C4-2B (cell line): ENCODE data around the gene MESD.

Source experiments
- CTCF ChIP-seq: fragments of 450-650 bp; conservative IDR thresholded peaks from 2 replicates; pipeline ENCODE4 v1.5.1; 2017; ENCODE audit warnings: mild to moderate bottlenecking
- ZFX ChIP-seq: fragments of 450-650 bp; IDR thresholded peaks from 2 replicates; pipeline ENCODE4 v1.6.1; 2017

- TF ChIP-seq CTCF, result no peak
- no peak for TF ChIP-seq ZFX
Observed at GRCh38 chr15:80982839-80983238, 6.8 kb downstream of the MESD start.
